Breast epithelium (tissue), 4 donors: Measurements from ENCODE around the gene EPHA1. TPM values are rescaled to one million over a fixed set of nuclear protein-coding genes. Genes with fewer than 3 reads are reported as not detected.

ENCODE experiments used
- DNase-seq, 2 donors: peaks; one replicate each; pipeline ENCODE4 v3.0.0-alpha.2; 2019; ENCODE audit warnings: low spot score in 2 of 2
- H3K27ac ChIP-seq, 2 donors: fragments of 200-600 bp; sonication (generic) in 1 of 2; one replicate each; pipeline ENCODE4 v1.5.1; 2016 to 2019; ENCODE audit warnings: mild to moderate bottlenecking in 1 of 2
- H3K27me3 ChIP-seq, 2 donors: fragments of 200-600 bp; sonication (generic) in 1 of 2; one replicate each; pipeline versions ENCODE4 v1.5.1 to v1.6.0; 2017 to 2019; ENCODE audit warnings: control low read depth in 1 of 2, mild to moderate bottlenecking in 1 of 2
- H3K36me3 ChIP-seq: fragments of 200-600 bp; one replicate; pipeline ENCODE4 v1.5.1; 2019
- H3K4me1 ChIP-seq, 2 donors: fragments of 200-600 bp; sonication (generic); one replicate each; pipeline ENCODE4 v1.5.1; 2016 to 2019; ENCODE audit warnings: control low read depth in 1 of 2
- H3K4me3 ChIP-seq, 3 donors: fragments of 200-600 bp; sonication (generic); 1 replicate in 2 of 3; 2 replicates in 1 of 3; pipeline ENCODE4 v1.5.1; 2016 to 2019; ENCODE audit warnings: mild to moderate bottlenecking in 3 of 3, moderate library complexity in 2 of 3
- H3K9me3 ChIP-seq, 2 donors: fragments of 200-600 bp; sonication (generic) in 1 of 2; one replicate each; pipeline ENCODE4 v1.5.1; 2016 to 2019; ENCODE audit warnings: control low read depth in 1 of 2
- CTCF ChIP-seq, 3 donors: fragments of 450-650 bp; IDR thresholded peaks; one replicate each; pipeline ENCODE4 v1.5.1; 2016 to 2017; ENCODE audit warnings: antibody characterized with exemption in 3 of 3, mild to moderate bottlenecking in 3 of 3, moderate library complexity in 3 of 3
- POLR2A ChIP-seq: fragments of 450-650 bp; IDR thresholded peaks from one replicate; pipeline ENCODE4 v1.6.1; 2016; ENCODE audit warnings: antibody characterized with exemption, mild to moderate bottlenecking, moderate library complexity
- POLR2AphosphoS5 ChIP-seq, 3 donors: sonication (generic); formaldehyde crosslinking; IDR thresholded peaks; one replicate each; pipeline ENCODE4 v1.6.1; 2017; ENCODE audit warnings: antibody characterized with exemption in 3 of 3
- intact Hi-C: fragments of 100-400 bp; cut with DNase I; formaldehyde crosslinking; loops from one replicate; pipeline ENCODE4 v1.15.1; 2023; ENCODE audit warnings: low total_unique reads
- total RNA-seq, 3 donors: library from RNA; depleted of rRNA; stranded (reverse); fragments of >200 nt; gene quantifications; one replicate each; pipeline ENCODE4 v1.1.0, GENCODE V29; 2016

The EPHA1 gene
- total RNA-seq, 3 donors from 2014 or later = 11.8 to 15.4 TPM; not detected in 1

GRCh38 chr7:143443153-143443552, 34.5 kb upstream of the EPHA1 start, which contains the start of gene TAS2R60:
Gene TAS2R60, plus strand, starts transcription at chr7:143443453. Its CDS starts 0 bp downstream, at chr7:143443453.
- H3K9me3 ChIP-seq = no peaks in the 10 kb centered on the region
- TF ChIP-seq CTCF (IDR thresholded peaks at IDR 0.05) (no peak), POLR2A (no peak), POLR2AphosphoS5 (IDR thresholded peaks at IDR 0.05) (no peak)
- no peak within 1 kb of the TSS for H3K4me3 ChIP-seq
- H3K4me1 ChIP-seq = no peaks in the 10 kb centered on the region
- intact Hi-C loops = no loop called here
- DNase-seq = no peak
- H3K36me3 ChIP-seq = no peaks in the 10 kb centered on the region
- H3K27ac ChIP-seq = no peak within 1 kb of the TSS
- H3K27me3 ChIP-seq = no peaks in the 10 kb centered on the region

GRCh38 chr7:143439866-143440265, 31.2 kb upstream of the EPHA1 start:
- H3K4me3 ChIP-seq = no peak overlapping the region
- intact Hi-C loops = no loop called here
- no peak overlapping the region for H3K27ac ChIP-seq
- H3K27me3 ChIP-seq = no peaks in the 10 kb centered on the region
- no peak for TF ChIP-seq CTCF (IDR thresholded peaks at IDR 0.05)
- TF ChIP-seq POLR2AphosphoS5 (IDR thresholded peaks at IDR 0.05) = no peak
- no peak for TF ChIP-seq POLR2A
- no peaks in the 10 kb centered on the region for H3K36me3 ChIP-seq
- no peaks in the 10 kb centered on the region for H3K4me1 ChIP-seq
- H3K9me3 ChIP-seq = no peaks in the 10 kb centered on the region
- no peak for DNase-seq

- H3K27ac ChIP-seq = no peak overlapping the region
- DNase-seq = no peak
- intact Hi-C loops = no loop called here
- H3K36me3 ChIP-seq = no peaks in the 10 kb centered on the region
- H3K27me3 ChIP-seq = no peaks in the 10 kb centered on the region
- TF ChIP-seq POLR2AphosphoS5 (IDR thresholded peaks at IDR 0.05) (no peak), POLR2A (no peak), CTCF (IDR thresholded peaks at IDR 0.05) (no peak)
- H3K4me1 ChIP-seq = no peaks in the 10 kb centered on the region
- no peak overlapping the region for H3K4me3 ChIP-seq
- H3K9me3 ChIP-seq = no peaks in the 10 kb centered on the region
Measured at GRCh38 chr7:143437578-143437977, 28.9 kb upstream of the EPHA1 start.

GRCh38 chr7:143436325-143436946, 27.8 kb upstream of the EPHA1 start:
- intact Hi-C loops = no loop called here
- Histone ChIP-seq H3K36me3 (no peaks in the 10 kb centered on the region), H3K27ac (no peak overlapping the region), H3K4me3 (no peak overlapping the region), H3K4me1 (no peaks in the 10 kb centered on the region), H3K27me3 (no peaks in the 10 kb centered on the region), H3K9me3 (no peaks in the 10 kb centered on the region)
- no peak for DNase-seq
- TF ChIP-seq POLR2AphosphoS5 (IDR thresholded peaks at IDR 0.05) = no peak
- no peak for TF ChIP-seq POLR2A
- TF ChIP-seq CTCF (IDR thresholded peaks at IDR 0.05) = no peak

- intact Hi-C loops = no loop called here
- H3K27ac ChIP-seq = no peak overlapping the region
- TF ChIP-seq POLR2A = no peak
- no peak for TF ChIP-seq POLR2AphosphoS5 (IDR thresholded peaks at IDR 0.05)
- no peak for TF ChIP-seq CTCF (IDR thresholded peaks at IDR 0.05)
- DNase-seq = no peak
- no peaks in the 10 kb centered on the region for H3K27me3 ChIP-seq
- no peaks in the 10 kb centered on the region for H3K4me1 ChIP-seq
- no peak overlapping the region for H3K4me3 ChIP-seq
- no peaks in the 10 kb centered on the region for H3K9me3 ChIP-seq
- H3K36me3 ChIP-seq = no peaks in the 10 kb centered on the region
Measured at GRCh38 chr7:143435266-143435665, 26.6 kb upstream of the EPHA1 start.
